Eye (tissue), 1 donor: ENCODE measurements around the gene DAB2IP.

Experiments used
- DNase-seq: peaks from one replicate; pipeline ENCODE4 v3.0.0-alpha.2; 2015

DAB2IP gene

DNA sequence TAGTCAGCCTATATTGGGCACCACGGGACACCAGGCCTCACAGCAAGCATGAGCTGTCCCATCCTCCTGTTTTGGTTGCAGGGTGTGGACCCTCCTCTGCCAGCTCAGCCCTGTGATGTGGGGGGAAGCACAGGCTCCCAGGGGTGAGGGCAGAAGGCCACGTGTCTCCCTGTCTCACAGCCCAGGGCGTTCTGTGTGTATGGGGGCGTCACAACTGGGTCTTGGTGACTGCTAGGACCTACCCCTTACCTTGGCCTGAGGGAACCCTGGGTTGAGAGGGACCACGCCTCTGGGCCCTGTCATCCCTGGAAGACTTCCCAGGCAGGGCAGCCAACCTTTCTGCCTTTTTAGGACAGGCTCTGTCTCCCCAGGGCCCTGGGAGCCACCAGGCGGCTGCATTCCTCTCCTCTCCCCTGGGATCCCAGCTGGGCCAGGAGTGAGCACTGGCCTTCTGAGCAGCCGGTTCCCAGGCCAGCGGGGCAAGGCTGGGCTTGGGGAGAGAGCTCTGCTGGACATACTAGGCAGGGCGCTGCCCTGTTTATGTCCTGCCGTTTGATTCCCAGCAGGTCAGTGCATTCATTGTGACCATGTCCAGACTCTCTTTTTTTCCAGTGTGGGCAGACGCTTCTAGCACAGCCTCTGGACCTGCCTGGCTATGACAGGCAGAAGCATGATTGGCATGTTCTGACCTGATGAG is 97.4 kb downstream of the DAB2IP start:
- no peak for DNase-seq

- no peak for DNase-seq
These were observed 98.2 kb downstream of the DAB2IP start for GRCh38 chr9:121749614-121750013.

GRCh38 chr9:121750259-121750714 is 98.9 kb downstream of the DAB2IP start:
- no peak for DNase-seq

DNA sequence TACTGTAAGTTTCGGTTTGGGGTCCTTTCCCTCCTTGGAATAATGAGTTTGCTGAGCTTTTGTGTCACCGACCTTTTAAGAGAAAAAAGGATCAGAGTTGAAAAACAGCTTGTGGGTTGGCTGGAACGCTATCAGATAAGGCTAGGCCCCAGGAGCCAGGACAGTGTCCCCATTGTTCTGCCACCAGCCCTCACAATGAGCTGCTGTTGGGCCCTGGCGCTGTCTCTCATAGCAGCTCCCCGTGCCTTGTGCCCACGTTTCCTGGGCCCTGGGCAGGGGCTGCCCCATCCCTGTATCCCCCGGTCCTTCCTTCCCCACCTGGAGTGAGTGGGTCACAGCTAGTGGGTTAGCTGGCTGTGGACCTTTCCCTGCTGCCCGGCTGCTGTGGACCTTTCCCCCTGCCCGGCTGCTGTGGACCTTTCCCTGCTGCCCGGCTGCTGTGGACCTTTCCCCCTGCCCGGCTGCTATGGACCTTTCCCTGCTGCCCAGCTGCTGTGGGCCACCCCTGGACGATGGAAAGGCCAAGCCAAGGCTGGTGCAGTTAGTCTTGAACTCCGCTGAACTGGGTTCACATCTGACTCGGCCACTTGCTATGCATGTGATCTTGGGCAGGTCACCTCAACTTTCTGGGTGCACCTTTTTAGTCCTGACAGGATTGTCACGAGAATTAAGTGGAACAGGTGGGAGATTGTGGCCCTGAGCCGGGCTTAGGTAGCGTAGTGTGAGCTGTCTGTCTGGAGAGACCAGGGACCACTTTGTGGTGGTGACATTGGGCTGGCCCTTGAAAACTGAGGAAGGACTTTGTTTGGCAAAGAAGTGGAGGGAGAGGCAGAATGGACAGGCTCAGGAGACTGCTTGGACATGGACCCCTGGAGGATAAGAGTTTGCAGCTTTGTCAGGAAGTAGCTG is 99.5 kb downstream of the DAB2IP start:
- DNase-seq = peak; percentile 49

DNA sequence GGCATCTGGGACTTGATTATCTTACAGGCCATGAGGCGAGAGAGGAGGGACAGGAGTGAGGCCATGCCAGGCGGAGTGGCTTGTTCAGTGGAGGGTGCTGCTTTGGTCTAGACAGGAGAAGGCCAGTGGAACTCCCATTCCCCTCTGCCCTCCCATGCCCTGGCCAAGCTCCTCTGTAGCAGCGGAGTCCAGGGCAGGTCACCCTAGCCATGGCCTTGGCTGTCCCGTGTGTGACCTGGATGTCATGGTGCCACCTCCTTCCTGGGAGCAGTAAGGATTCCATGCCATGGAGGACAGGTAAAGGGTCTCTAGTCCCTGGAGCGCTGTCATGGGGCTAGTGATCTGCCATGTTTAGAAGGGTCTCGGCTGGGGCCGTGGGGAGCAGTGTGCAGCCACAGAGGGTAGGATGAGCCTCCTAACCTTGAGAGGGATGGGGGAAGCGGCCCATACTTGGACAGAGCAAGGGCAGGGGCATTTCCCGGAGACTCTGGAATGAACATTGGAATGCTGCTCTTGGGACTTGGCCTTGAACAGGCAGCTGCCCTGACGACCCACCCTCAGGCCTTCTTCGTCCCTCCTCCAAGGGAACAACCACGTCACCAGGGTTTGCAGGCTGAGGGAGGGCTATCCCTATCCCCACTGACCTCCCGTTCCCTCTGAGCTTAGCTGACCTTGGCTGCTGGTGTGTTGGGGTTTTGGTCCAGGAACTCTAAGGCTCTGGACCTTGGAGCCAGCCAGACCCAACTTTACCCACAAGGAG is 100.4 kb downstream of the DAB2IP start:
- no peak for DNase-seq

- DNase-seq = no peak
These were observed 101.5 kb downstream of the DAB2IP start for GRCh38 chr9:121752929-121753328.

DNA sequence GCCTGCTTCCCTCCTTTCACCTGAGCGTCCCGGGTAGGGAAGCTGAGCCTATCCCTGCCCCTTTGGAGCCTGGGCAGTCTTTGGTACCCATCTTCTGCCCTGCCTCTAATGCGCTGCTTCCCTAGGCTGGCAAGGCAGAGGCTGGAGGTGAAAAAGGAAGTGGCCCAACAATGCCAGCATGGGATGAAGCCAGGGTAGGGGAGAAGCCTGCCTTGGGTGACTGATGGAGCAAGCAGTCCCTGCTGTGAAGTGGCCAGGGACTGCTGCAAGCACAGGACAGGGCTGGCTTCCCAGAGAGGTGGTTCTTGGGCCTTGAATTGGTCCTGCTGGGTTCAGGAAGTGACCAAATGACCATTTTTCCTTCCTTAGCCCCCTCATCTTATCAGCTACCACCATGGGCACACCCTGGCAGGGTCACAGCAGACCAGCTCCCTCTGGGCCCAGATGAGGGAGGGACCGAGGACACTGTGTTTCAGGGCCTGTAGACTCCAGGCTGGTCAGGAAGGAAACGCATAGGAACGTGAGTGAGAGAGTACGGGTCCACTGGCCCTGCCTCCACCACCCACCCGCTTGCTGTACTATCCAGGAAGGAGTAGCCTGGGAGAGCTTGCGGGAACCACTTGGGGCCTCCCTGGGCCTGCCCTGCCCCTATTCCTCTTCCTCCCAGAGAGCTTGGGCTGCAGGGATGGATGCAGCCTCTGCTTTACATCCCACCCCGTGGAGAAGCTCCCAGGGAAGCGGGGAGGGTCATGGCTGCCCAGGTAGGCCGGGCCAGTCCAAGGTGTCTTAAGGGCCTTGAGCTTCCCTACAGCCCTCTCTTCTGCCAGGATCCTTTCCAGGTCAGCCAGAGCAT is 102.6 kb downstream of the DAB2IP start:
- no peak for DNase-seq

DNA sequence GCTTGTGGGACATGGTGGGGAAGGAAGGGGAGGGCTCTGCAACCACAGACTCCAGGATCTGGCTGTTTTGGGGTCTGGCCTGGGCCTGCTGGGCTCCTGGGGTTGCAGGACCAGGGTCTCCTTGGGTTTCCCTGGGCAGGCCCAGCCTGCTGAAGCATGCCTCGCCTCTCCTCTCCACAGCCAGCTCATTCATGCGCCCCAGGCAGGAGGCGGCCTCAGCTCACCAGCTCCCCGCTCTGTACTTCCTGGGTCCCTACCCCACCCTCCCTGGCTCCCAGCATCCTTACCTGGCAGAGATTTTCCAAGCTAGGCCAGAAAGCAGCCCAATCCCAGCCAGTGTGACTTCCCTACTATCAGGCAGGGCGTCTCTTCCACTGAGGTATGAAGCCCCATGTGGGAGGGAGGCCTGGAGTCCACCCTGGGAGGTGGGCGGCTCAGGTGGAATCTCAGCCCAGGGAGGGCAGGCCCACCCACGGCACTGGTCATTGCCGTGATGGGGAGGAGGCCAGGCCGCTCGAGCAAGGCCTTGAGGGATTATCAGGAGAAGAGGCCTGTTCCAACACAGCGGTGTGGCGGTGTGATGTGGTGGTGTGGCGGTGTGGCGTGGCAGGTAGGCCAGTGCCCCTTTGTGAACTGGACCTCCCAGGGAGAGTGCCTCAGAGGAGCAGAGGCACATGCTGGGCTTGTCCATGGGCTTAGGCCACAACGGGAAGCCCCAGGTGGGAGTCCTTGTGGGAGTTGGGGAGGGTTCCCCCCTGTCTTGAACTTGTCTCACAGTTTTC is 103.4 kb downstream of the DAB2IP start:
- DNase-seq = no peak

DNA sequence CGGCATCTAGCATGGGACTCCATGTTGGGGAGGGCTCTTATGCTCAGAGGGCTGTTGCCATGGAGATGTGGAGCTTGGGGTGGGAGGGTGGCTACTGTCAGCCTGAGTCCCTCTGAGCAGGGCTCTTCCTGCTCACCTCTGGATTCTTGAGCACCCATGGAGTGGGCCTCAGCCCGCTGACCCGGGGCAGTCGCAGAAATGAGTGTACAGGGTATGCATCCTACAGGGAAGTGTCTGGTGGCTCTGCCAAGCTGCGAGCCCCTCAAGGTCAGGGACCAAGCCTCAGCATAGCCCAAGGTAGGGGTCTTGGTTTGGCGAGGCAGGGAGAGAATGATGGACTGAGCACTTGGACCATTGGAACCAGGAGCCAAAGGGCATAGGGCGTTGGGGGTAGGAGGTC is 104.1 kb downstream of the DAB2IP start:
- DNase-seq = no peak

DNA sequence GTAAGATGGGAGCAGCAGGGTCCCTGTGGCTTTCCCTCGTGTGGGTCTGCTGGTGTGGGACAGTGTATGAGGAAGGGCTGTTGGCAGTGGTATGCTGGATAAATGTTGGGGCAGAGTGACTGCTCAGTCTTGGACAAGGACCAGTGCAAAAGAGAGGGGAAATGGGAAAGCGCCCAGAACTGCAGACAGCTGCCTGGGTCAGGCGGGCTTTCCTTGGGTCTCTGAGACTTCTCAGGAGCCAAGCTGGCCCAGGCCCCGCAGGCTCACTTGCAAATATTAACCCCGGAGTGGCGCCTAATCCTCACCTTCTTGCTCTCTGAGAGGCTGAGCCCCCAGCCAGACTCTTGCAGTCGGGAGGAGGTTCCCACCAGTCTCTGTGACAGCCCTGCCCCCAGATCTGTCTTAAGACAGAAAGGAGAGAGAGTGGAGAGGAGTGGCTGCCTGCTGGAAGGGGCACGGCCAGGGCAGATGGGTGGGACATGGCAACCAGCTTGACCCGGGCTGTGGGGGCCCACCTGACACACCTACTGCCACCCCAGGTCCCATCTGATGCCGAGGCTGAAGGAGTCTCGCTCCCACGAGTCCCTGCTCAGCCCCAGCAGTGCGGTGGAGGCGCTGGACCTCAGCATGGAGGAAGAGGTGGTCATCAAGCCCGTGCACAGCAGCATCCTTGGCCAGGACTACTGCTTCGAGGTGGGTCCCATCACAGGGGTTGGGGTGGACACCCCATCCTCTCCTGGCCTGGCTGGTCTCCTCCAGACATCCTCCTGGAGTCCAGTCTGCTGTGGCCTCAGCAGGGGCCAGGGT is 105.2 kb downstream of the DAB2IP start:
- DNase-seq = no peak

- no peak for DNase-seq
These were observed 105.8 kb downstream of the DAB2IP start for GRCh38 chr9:121757281-121757585.

DNA sequence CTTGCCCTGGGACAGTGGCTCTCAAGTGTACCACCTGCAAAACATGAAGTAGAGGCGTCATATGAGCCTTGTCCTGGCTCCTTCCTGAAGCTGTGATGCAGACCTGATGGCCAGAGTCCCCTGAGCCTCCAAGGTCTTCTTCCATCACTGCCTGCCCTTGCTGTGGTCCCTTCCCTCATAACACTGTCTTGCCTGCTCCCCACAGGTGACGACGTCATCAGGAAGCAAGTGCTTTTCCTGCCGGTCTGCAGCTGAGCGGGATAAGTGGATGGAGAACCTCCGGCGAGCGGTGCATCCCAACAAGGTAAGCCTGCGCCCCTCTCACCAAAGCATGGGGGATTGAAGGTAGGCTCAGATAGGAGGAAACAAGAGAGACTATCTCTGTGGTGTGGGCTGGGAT is 107.3 kb downstream of the DAB2IP start:
- no peak for DNase-seq

- no peak for DNase-seq
These were observed 108.6 kb downstream of the DAB2IP start for GRCh38 chr9:121759996-121760395.

- no peak for DNase-seq
These were observed 109.1 kb downstream of the DAB2IP start for GRCh38 chr9:121760571-121760970.

DNA sequence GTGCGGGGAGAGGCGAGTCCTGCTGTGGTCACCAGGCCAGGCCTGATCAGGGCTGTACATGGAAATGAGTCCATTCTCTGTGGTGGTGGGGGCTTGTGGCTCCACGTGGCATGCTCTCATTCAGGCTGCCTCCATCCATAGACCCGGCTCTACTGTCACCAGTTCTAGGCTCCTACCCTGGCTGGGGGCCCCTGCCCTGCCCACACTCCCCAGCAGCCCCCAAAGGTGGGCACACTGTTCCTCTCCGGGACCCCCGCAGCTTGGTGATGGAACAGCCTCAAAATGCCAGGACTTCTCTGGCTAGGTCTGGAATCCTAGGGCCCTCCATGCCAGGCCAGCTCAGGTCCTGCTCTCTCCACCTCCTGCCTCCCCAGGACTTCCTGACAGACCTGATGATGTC is 111.7 kb downstream of the DAB2IP start:
- no peak for DNase-seq

DNA sequence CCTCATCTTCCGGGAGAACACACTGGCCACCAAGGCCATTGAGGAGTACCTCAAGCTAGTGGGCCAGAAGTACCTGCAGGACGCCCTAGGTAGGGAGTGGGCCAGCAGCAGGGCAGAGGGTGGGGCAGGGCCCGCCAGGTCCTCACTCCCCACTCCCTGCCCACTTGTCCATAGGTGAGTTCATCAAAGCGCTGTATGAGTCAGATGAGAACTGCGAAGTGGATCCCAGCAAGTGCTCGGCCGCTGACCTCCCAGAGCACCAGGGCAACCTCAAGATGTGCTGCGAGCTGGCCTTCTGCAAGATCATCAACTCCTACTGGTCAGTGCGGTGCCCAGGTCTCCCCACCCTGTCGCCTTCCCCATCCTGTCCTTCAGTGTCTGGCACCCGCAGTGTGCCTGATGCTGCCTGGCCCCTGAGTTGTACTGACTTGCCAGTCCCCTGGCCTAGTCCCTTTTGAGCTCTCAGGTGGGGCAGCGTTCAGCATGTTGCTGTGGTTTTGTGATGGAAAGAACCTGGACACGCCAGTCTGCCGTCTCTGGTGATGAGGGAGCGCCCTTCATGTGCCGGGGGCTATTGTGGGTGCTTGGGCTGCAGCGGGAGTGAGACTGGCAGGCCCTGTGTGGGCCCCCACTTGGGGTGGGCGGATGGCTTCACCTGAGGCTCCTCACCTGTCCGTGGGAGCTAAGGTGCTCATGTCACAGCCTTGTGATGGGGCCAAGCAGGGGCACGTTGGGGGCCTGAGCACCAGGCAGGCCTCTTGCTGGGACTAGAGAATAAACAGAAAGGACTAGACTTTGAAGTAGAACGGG is 112.3 kb downstream of the DAB2IP start:
- DNase-seq = no peak

GRCh38 chr9:121764371-121764730 is 112.9 kb downstream of the DAB2IP start:
- no peak for DNase-seq

GRCh38 chr9:121765021-121765950 is 113.9 kb downstream of the DAB2IP start:
- DNase-seq = no peak
